LNCaP clone FGC (cell line): Measurements from ENCODE around the gene HMGXB4.

ENCODE experiments used
- DNase-seq: peaks from one replicate; pipeline ENCODE4 v3.0.0-alpha.2; 2011; ENCODE audit warnings: low read depth
- H3K4me3 ChIP-seq: 2 replicates; pipeline ENCODE4 v1.5.1; 2011; ENCODE audit warnings: mild to moderate bottlenecking, low read depth, low read length, control low read depth
- CTCF ChIP-seq: IDR thresholded peaks from 2 replicates; pipeline ENCODE4 v1.5.1; 2012; ENCODE audit warnings: mild to moderate bottlenecking; ENCODE audit not compliant: control insufficient read depth, insufficient read depth; ENCODE audit errors: extremely low read depth

The HMGXB4 gene

GRCh38 chr22:35315141-35315854 lies 58.0 kb downstream of the HMGXB4 start:
- no peak for DNase-seq
- H3K4me3 ChIP-seq: peak overlapping the region; percentile 34
- TF ChIP-seq CTCF: no peak

GRCh38 chr22:35315855-35316745 lies 58.8 kb downstream of the HMGXB4 start:
- no peak for TF ChIP-seq CTCF
- peak overlapping the region; percentile 34 for H3K4me3 ChIP-seq
- DNase-seq: peak; percentile 89

- TF ChIP-seq CTCF: no peak
Observed at GRCh38 chr22:35316751-35317150, 59.5 kb downstream of the HMGXB4 start.

DNA sequence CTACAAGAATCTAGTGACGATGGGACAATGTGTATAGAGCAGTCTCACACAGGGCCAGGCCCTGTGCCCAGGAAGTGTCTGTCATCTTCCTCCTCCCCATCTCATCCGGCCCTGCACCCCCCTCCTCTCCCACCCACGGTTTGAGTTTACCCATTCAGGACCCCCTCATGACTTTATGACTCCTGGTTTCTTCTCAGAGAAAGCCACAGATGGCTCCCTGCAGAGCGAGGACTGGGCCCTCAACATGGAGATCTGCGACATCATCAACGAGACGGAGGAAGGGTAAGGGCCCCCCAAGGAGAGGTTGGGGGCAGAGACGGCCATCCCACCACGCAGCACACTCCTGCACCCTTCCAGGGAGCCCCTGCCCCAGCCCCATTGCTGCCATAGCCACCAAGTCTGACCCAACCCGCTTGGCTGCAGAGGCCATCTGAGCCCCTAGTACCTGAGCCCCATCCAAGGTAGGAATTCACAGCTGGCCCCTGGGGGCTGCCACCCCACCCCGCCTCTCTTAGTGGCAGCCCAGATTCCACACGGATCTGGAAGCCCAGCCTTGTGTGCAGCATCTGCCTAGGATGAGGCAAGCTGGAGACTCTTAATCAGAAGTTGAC lies 60.5 kb downstream of the HMGXB4 start:
- DNase-seq: no peak
- TF ChIP-seq CTCF: no peak
- H3K4me3 ChIP-seq: no peak overlapping the region

More at GRCh38 chr22:35316751-35317150, 59.5 kb downstream of the HMGXB4 start:
- 0 out of 2 replicates have a peak overlapping the region, but pooled peaks have one; percentile 5 for H3K4me3 ChIP-seq
- DNase-seq: no peak

- no peak for TF ChIP-seq CTCF
- no peak for DNase-seq
- no peak overlapping the region for H3K4me3 ChIP-seq
Observed at GRCh38 chr22:35318346-35319215, 61.3 kb downstream of the HMGXB4 start.
